ENCODE results near the gene GDNF.

Gene GDNF

GRCh38 chr5:37847978-37848425 lies 8.2 kb upstream of the GDNF start:
- no peak overlapping the region for H3K4me3 ChIP-seq (replicated peaks; ENCODE audit: insufficient read depth, low read length)
- no peak for DNase-seq (ENCODE audit: low read depth in 1 of 2, low spot score in 1 of 2)
- no peak overlapping the region for H3K27ac ChIP-seq (replicated peaks)
- peaks cover 23% of the 10 kb centered on the region for H3K27me3 ChIP-seq (ENCODE audit: insufficient read depth, poor library complexity, severe bottlenecking)
- TF ChIP-seq SPI1 (IDR thresholded peaks at IDR 0.05; ENCODE audit: borderline replicate concordance, low read depth): no peak
- no peak for TF ChIP-seq REST (IDR thresholded peaks at IDR 0.05; ENCODE audit: insufficient replicate concordance, low read depth)
- TF ChIP-seq CTCF (IDR thresholded peaks at IDR 0.05; ENCODE audit: insufficient read depth, low read length): no peak
- TF ChIP-seq POLR2AphosphoS5 (IDR thresholded peaks at IDR 0.05; ENCODE audit: low read depth): no peak
- TF ChIP-seq GABPA (IDR thresholded peaks at IDR 0.05; ENCODE audit: low read depth): no peak

GRCh38 chr5:37846786-37847310 lies 7.0 kb upstream of the GDNF start:
- no peak for TF ChIP-seq CTCF (IDR thresholded peaks at IDR 0.05; ENCODE audit: insufficient read depth, low read length)
- no peak for TF ChIP-seq GABPA (IDR thresholded peaks at IDR 0.05; ENCODE audit: low read depth)
- no peak for TF ChIP-seq POLR2AphosphoS5 (IDR thresholded peaks at IDR 0.05; ENCODE audit: low read depth)
- no peak for TF ChIP-seq REST (IDR thresholded peaks at IDR 0.05; ENCODE audit: insufficient replicate concordance, low read depth)
- no peak for TF ChIP-seq SPI1 (IDR thresholded peaks at IDR 0.05; ENCODE audit: borderline replicate concordance, low read depth)
- Histone ChIP-seq H3K27ac (replicated peaks) (no peak overlapping the region), H3K27me3 (ENCODE audit: insufficient read depth, poor library complexity, severe bottlenecking) (peaks cover 24% of the 10 kb centered on the region), H3K4me3 (replicated peaks; ENCODE audit: insufficient read depth, low read length) (no peak overlapping the region)
- no peak for DNase-seq (ENCODE audit: low read depth in 1 of 2, low spot score in 1 of 2)

- H3K27me3 ChIP-seq (ENCODE audit: insufficient read depth, poor library complexity, severe bottlenecking): peaks cover 42% of the 10 kb centered on the region
- H3K27ac ChIP-seq (replicated peaks): no peak overlapping the region
- TF ChIP-seq SPI1 (IDR thresholded peaks at IDR 0.05; ENCODE audit: borderline replicate concordance, low read depth) (no peak), REST (IDR thresholded peaks at IDR 0.05; ENCODE audit: insufficient replicate concordance, low read depth) (no peak), POLR2AphosphoS5 (IDR thresholded peaks at IDR 0.05; ENCODE audit: low read depth) (no peak), GABPA (IDR thresholded peaks at IDR 0.05; ENCODE audit: low read depth) (no peak), CTCF (IDR thresholded peaks at IDR 0.05; ENCODE audit: insufficient read depth, low read length) (no peak)
- no peak for DNase-seq (ENCODE audit: low read depth in 1 of 2, low spot score in 1 of 2)
- no peak overlapping the region for H3K4me3 ChIP-seq (replicated peaks; ENCODE audit: insufficient read depth, low read length)
Observed at GRCh38 chr5:37844009-37844408, 4.2 kb upstream of the GDNF start.

Data from HL-60 (cell line).